Activated gamma-delta T cell treated with Interleukin-2 at 50 U/mL for 16 hours (primary cell): ENCODE measurements around the gene RAB11A.

Experiments
- DNase-seq: peaks from one replicate; pipeline ENCODE4 v3.0.0-alpha.2; 2020

The RAB11A gene

GRCh38 chr15:65869126-65869953, at the start of gene RAB11A:
Gene RAB11A (plus strand): TSS chr15:65869491. CDS start chr15:65869586, 95 bp downstream.
- peak; percentile 94 for DNase-seq

GRCh38 chr15:65819563-65819960, 49.7 kb upstream of the RAB11A start:
- no peak for DNase-seq

GRCh38 chr15:65821070-65821469, 48.2 kb upstream of the RAB11A start:
- no peak for DNase-seq

DNA sequence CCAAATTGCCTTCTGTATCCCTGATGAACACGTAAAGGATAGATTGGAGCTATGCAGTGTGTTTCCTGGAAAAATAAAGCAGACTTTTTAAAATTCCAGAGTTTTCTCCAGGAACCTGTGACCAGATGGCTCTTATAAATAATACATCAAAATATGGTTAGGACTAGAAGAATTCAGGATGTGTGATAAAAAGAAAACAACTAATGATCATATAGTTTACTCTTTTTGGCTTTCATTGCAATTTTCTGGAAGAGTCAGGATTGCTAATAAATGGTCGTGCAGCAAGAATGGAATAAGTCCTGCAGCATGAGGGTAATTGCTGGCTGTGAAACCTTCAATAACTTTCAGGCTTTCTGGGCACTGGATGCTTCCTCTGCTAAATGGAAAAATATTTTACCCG, 47.0 kb upstream of the RAB11A start:
- no peak for DNase-seq

DNA sequence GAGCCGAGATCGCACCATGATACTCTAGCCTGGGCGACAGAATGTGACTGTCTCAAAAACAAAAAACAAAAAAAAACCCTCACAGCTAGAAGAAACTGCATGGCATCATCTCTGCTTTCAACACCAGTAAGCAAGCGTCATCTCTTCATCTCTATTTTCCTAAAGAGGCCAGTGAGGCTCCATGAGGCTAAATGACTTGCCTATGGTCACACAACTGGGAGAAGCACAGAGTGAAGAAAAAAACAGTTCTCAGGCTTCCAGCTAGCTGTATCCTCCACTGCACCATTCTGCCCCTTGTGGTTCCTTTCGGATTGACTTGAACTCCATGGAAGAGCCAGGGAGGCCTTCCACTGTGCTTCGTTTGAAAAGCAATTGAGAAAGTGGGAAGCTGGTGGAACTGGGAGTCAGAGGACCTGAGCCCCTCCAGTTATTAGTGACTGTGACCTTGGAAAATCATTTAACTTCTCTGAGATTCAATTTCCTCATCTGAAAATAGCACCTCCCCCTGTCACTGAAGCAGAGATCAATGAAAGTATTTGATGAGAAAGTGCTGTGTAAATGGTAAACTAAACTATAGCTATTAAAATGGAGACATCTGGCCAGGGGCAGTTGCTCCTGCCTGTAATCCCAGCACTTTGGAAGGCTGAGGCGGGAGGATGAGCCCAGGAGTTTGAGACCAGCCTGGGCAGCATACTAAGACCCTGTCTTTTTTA, 45.1 kb upstream of the RAB11A start:
- DNase-seq, result no peak

GRCh38 chr15:65824941-65825544, 44.2 kb upstream of the RAB11A start:
- no peak for DNase-seq

GRCh38 chr15:65827065-65827464, 42.2 kb upstream of the RAB11A start:
- DNase-seq, result no peak

DNA sequence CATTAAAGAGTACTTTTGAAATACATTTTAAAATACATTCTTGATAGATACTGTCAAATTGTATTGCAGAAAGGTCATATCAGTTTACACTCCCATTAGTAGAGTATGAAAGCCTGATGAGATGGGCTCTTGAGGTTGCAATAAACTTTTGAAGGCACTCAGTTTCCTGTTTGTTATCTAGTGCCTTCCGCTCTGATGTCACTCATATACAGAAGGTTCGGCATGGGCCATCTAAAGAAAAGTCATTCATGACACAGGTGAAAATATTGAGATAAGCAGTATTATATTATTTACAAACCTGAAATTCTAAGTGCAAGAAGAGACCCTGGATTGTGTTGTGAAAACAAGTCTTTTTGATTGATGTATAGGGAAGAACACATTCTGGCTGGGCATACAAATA, 40.7 kb upstream of the RAB11A start:
- DNase-seq, result peak; percentile 31

- peak; percentile 22 for DNase-seq
Observed at GRCh38 chr15:65829130-65829764, 40.0 kb upstream of the RAB11A start.

- peak; percentile 44 for DNase-seq
Observed at GRCh38 chr15:65832549-65833364, 36.5 kb upstream of the RAB11A start.

DNA sequence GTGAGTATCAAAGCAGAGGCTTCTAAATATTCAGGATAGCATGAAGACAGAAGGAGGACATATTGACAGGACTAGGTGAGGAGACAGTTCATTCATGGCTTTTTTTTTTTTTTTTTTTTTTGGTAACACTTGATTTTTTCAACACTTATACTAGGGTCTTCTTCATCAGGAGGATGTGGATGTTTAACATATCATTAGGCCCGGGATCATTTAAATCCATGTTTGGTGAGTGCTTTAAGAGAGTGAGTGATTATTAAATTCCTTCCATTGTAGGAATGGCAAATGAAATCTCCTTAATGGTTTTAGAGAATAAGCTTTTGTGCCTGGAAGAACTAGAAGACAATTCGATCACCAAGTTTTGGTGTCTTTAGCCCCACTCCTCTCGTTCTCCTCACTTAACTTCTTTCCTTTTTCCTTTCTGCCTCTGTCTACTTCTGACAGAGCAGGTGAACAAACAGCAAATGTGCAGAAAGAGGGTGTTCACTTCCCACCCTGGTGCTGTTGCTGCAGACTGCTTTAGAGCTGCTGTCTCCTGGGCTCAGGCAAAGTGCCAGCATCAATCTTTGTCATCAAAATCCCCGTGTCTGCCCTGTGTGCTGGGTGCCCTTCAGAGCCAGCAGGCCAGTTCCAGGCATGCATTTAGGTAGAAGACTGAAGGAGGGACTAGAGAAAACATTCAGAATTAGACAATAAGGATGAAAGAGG, 35.6 kb upstream of the RAB11A start:
- DNase-seq, result peak; percentile 34

GRCh38 chr15:65834603-65835282, 34.5 kb upstream of the RAB11A start:
- DNase-seq, result no peak

DNA sequence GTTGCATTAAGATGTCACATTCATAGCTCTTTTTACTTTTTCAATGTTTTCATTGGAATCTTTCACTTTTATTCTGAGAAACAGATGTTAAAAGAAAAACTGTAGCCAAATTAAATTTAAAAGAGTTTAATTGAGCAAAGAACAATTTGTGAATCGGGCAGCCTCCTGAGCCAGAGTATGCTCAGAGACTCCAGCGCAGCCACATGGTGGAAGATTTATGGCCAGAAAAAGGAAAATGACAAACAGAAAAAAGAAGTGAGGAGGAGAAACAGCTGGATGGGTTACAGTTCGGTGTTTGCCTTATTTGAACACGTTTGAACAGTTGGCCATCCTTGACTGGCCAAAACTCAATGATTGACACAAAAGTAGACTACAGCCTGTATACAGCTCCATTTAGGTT, 33.8 kb upstream of the RAB11A start:
- no peak for DNase-seq

DNA sequence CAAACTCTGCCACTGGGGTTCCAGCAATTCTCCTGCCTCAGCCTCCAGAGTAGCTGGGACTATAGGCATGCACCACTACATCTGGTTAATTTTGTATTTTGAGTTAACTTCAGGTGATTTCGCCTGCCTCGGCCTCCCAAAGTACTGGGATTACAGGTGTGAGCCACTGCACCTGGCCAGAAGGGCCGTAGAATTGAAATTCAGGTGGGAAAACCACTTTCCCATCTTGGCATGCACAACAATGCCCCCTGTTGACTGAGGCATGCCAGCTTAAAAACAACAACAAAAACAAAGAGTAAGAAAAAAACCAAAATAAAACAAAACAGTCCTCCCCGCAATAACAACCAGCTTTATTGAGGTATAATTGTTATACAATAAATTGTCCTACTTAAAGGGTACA, 32.6 kb upstream of the RAB11A start:
- peak; percentile 18 for DNase-seq

GRCh38 chr15:65837301-65838294, 31.7 kb upstream of the RAB11A start:
- DNase-seq, result no peak

DNA sequence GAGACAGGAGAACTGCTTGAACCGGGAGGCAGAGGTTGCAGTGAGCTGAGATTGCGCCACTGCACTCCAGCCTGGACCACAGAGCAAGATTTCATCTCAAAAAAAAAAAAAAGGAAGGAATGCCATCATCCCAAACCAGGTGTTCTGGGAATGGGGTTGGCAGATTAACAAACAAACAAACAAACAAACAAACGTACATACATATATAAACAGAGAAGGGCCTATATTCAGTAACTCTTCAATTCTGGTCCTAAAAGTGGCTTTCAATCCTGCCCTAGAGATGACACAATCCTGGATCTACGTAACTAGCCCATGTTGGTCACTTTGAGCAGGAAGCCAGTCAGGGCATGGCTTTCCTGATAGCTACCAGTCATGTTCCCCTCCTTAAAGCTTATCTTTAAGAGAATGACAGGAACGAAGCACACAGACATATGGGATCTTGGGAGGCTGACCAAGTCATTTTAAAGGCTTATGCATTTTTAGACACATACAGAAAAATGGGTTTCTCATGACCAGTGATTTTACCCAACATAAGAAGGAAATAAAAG, 29.9 kb upstream of the RAB11A start:
- no peak for DNase-seq

GRCh38 chr15:65839985-65840384, 29.3 kb upstream of the RAB11A start:
- DNase-seq, result no peak

DNA sequence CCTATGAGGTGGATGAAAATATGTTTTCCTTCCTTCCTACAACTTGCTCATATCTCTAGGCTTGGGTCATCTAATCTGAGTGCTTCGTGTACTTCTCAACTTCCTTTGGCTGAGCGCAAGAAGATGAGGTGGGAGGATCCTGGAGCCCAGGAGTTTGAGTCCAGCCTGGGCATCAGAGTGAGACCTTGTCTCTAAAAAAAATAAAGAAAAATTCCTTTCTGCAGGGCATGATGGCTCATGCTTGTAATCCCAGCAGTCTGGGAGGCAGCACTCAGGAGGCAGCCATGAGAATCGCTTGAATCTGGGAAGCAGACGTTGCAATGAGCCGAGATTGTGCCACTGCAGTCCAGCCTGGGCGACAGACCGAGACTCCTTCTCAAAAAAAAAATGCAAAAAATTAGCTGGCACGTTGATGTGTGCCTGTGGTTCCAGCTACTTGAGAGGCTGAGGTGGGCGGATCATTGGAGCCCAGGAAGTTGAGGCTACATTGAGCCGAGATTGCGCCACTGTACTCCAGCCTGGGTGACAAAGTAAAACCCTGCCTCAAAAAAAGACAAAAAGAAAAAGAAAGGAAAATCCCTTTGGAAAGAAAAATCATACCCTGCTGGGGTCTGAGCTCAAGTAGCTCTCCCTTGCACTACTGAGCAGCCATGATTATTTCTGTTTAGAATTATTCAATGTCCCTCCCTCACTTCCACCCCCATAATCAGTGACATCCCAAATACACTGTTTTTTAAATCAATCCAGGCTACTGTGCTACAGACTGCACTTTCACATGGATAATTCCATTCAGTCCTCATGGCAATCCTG, 28.0 kb upstream of the RAB11A start:
- DNase-seq, result no peak
